GM23338 (cell line): ENCODE data around the gene FTCD. TPM values are rescaled to one million over a fixed set of nuclear protein-coding genes. Genes with fewer than 3 reads are reported as not detected.
A peak's percentile ranks its signal among the peaks of the same experiment; 100 is the strongest.

Experiments used
- ATAC-seq: fragments of 200-7000 bp; cut with Tn5 transposase; 3 replicates; pipeline ENCODE4 v1.9.1; 2020
- DNase-seq: peaks from one replicate; pipeline ENCODE4 v3.0.0-alpha.2; 2015; ENCODE audit warnings: low spot score
- H2AFZ ChIP-seq: fragments of 200-600 bp; sonication (generic); 2 replicates; pipeline ENCODE4 v1.8.0; 2016; ENCODE audit warnings: antibody characterized with exemption, mild to moderate bottlenecking, moderate library complexity
- H3F3A ChIP-seq: fragments of 200-600 bp; sonication (generic); replicated peaks from 2 replicates; pipeline ENCODE4 v1.8.0; 2017; ENCODE audit warnings: antibody characterized with exemption, mixed run types, low read depth
- H3K27ac ChIP-seq: fragments of 200-600 bp; sonication (generic); 2 replicates; pipeline ENCODE4 v1.6.1; 2016; ENCODE audit warnings: low read depth
- H3K27me3 ChIP-seq: fragments of 200-600 bp; sonication (generic); 2 replicates; pipeline ENCODE4 v1.8.0; 2016; ENCODE audit warnings: mild to moderate bottlenecking, mixed run types, moderate library complexity; ENCODE audit not compliant: insufficient read depth
- H3K36me3 ChIP-seq: fragments of 200-600 bp; sonication (generic); 2 replicates; pipeline ENCODE4 v1.8.0; 2016; ENCODE audit warnings: mild to moderate bottlenecking; ENCODE audit not compliant: insufficient read depth
- H3K4me1 ChIP-seq: fragments of 200-600 bp; sonication (generic); 2 replicates; pipeline ENCODE4 v1.8.0; 2016; ENCODE audit warnings: mild to moderate bottlenecking, moderate library complexity; ENCODE audit not compliant: insufficient read depth
- H3K4me2 ChIP-seq: fragments of 200-600 bp; sonication (generic); 2 replicates; pipeline ENCODE4 v1.7.1; 2017; ENCODE audit warnings: mixed run types
- H3K4me3 ChIP-seq: fragments of 200-600 bp; sonication (generic); 2 replicates; pipeline ENCODE4 v1.6.1; 2016; ENCODE audit warnings: mixed run types
- H3K79me2 ChIP-seq: fragments of 200-600 bp; sonication (generic); replicated peaks from 2 replicates; pipeline ENCODE4 v1.8.0; 2017; ENCODE audit warnings: mild to moderate bottlenecking; ENCODE audit not compliant: insufficient read depth
- H3K9me2 ChIP-seq: fragments of 200-600 bp; sonication (generic); 2 replicates; pipeline ENCODE4 v1.8.0; 2017; ENCODE audit not compliant: insufficient read depth
- H4K20me1 ChIP-seq: fragments of 200-600 bp; sonication (generic); replicated peaks from 2 replicates; pipeline ENCODE4 v1.8.0; 2017; ENCODE audit warnings: mild to moderate bottlenecking; ENCODE audit not compliant: insufficient read depth
- H3K27ac Mint-ChIP-seq: 2 replicates; pipeline ENCODE4 v1.8.0; 2020; ENCODE audit warnings: inconsistent platforms, mild to moderate bottlenecking, moderate library complexity, mixed read lengths
- H3K27me3 Mint-ChIP-seq: 3 replicates; pipeline ENCODE4 v1.8.0; 2022; ENCODE audit warnings: low read depth, mild to moderate bottlenecking, moderate library complexity, mixed read lengths, inconsistent platforms; ENCODE audit not compliant: insufficient read depth, poor library complexity
- H3K36me3 Mint-ChIP-seq: 3 replicates; pipeline ENCODE4 v1.8.0; 2021; ENCODE audit warnings: low read depth, mild to moderate bottlenecking, inconsistent platforms, moderate library complexity, mixed read lengths
- H3K4me1 Mint-ChIP-seq: 3 replicates; pipeline ENCODE4 v1.8.0; 2020; ENCODE audit warnings: mild to moderate bottlenecking, inconsistent platforms, mixed read lengths
- H3K4me3 Mint-ChIP-seq: 3 replicates; pipeline ENCODE4 v1.8.0; 2021; ENCODE audit warnings: moderate library complexity, mild to moderate bottlenecking, inconsistent platforms, mixed read lengths
- H3K9me3 Mint-ChIP-seq: 3 replicates; pipeline ENCODE4 v1.8.0; 2020; ENCODE audit warnings: moderate library complexity, mild to moderate bottlenecking, inconsistent platforms, mixed read lengths
- CREB1 ChIP-seq: fragments of 250-450 bp; sonication (Bioruptor Pico); IDR thresholded peaks from 2 replicates; pipeline ENCODE4 v1.5.0; 2020; ENCODE audit warnings: low read depth, mild to moderate bottlenecking, moderate library complexity
- CTCF ChIP-seq, 2 experiments: fragments of 200-600 bp in 1 of 2; sonication (generic) in 1 of 2; conservative IDR thresholded peaks; 2 replicates each; pipeline versions ENCODE4 v1.5.1 to v1.6.1; 2016 to 2017; ENCODE audit warnings: antibody characterized with exemption in 2 of 2, low read depth in 2 of 2, mild to moderate bottlenecking in 2 of 2, moderate library complexity in 1 of 2
- ETS1 ChIP-seq: IDR thresholded peaks from 2 replicates; pipeline ENCODE4 v1.6.1; 2016; ENCODE audit warnings: antibody characterized with exemption
- EZH2phosphoT487 ChIP-seq: fragments of 200-600 bp; sonication (generic); IDR thresholded peaks from one replicate; pipeline ENCODE4 v1.8.1; 2018; ENCODE audit warnings: antibody characterized with exemption; ENCODE audit not compliant: unreplicated experiment
- JUNB ChIP-seq: IDR thresholded peaks from one replicate; pipeline ENCODE4 v1.6.1; 2016; ENCODE audit warnings: antibody characterized with exemption; ENCODE audit not compliant: unreplicated experiment
- NANOG ChIP-seq: IDR thresholded peaks from 2 replicates; pipeline ENCODE4 v1.6.1; 2016; ENCODE audit warnings: antibody characterized with exemption, borderline replicate concordance
- REST ChIP-seq: IDR thresholded peaks from one replicate; pipeline ENCODE4 v1.6.1; 2018; ENCODE audit warnings: antibody characterized with exemption; ENCODE audit not compliant: unreplicated experiment
- STAT1 ChIP-seq: IDR thresholded peaks from one replicate; pipeline ENCODE4 v1.6.1; 2016; ENCODE audit warnings: antibody characterized with exemption; ENCODE audit not compliant: unreplicated experiment
- ZNF331 ChIP-seq: fragments of 250-450 bp; sonication (Bioruptor Pico); IDR thresholded peaks from 2 replicates; pipeline ENCODE4 v1.5.0; 2020; ENCODE audit warnings: low read depth, mild to moderate bottlenecking, moderate library complexity
- ZNF462 ChIP-seq: fragments of 250-450 bp; sonication (Bioruptor Pico); IDR thresholded peaks from 2 replicates; pipeline ENCODE4 v1.5.0; 2020; ENCODE audit warnings: mild to moderate bottlenecking, moderate library complexity
- polyA plus RNA-seq: library from polyadenylated mRNA; unstranded; fragments of >200 nt; fragmentation: Nextera tagmentation; extraction: Ambion mirVana; gene quantifications from 2 replicates; pipeline ENCODE4 v1.2.1, GENCODE V29; 2016
- total RNA-seq: library from RNA; depleted of rRNA; stranded (reverse); fragments of >200 nt; shearing (Covaris generic); gene quantifications from 2 replicates; pipeline ENCODE4 v1.2.3, GENCODE V29; 2014

Gene FTCD
- total and polyA plus RNA-seq, 2 experiments from 2014 or later: 0.90 to 2.3 TPM

- no peak for TF ChIP-seq ZNF462 (CRISPR knock-in tag)
- no peak for TF ChIP-seq JUNB
- TF ChIP-seq CREB1: no peak
- no peak for TF ChIP-seq NANOG
- TF ChIP-seq ZNF331: no peak
- TF ChIP-seq EZH2phosphoT487: no peak
These were observed 58.6 kb downstream of the FTCD start (continued) for GRCh38 chr21:46096596-46097335.

GRCh38 chr21:46095814-46096595, 59.4 kb downstream of the FTCD start:
- Mint-ChIP-seq H3K27ac (no peak overlapping the region), H3K4me1 (peaks cover 3% of the 10 kb centered on the region; the same call in 1 of the 3 replicates), H3K36me3 (peaks cover 31% of the 10 kb centered on the region), H3K4me3 (peak overlapping the region; percentile 30; the same call in 1 of the 3 replicates), H3K27me3 (peaks cover 31% of the 10 kb centered on the region), H3K9me3 (peaks cover 35% of the 10 kb centered on the region)
- H3K4me3 ChIP-seq: no peak overlapping the region
- H3K36me3 ChIP-seq: no peaks in the 10 kb centered on the region
- DNase-seq: no peak
- 0 out of 2 replicates have a peak, but pooled peaks cover 3% of the 10 kb centered on the region for H3K4me1 ChIP-seq
- no peaks in the 10 kb centered on the region for H3K9me2 ChIP-seq
- no peak for ATAC-seq
- H3K27ac ChIP-seq: no peak overlapping the region
- peaks cover 14% of the 10 kb centered on the region; the same call in 1 of the 2 replicates for H3K27me3 ChIP-seq
- H4K20me1 ChIP-seq: peaks cover 10% of the 10 kb centered on the region; the same call in 1 of the 2 replicates
- H3F3A ChIP-seq: no peaks in the 10 kb centered on the region
- H3K79me2 ChIP-seq: peaks cover 15% of the 10 kb centered on the region
- H2AFZ ChIP-seq: no peak overlapping the region
- no peak overlapping the region for H3K4me2 ChIP-seq
- TF ChIP-seq CTCF (conservative IDR thresholded peaks at IDR 0.05; ENCODE audit: low read depth in 2 of 2) (no peak), ETS1 (no peak), STAT1 (no peak), REST (no peak), CREB1 (no peak), NANOG (no peak), JUNB (no peak)
